ENCODE results near the gene BLM. TPM values are rescaled to one million over a fixed set of nuclear protein-coding genes. Genes with fewer than 3 reads are reported as not detected.

BLM gene
- total and polyA plus RNA-seq, 2 of the 8 experiments (the other 6 are each of a cell fraction or from before 2014, with no cell fraction given): 15.2 to 46.7 TPM

- H2AFZ ChIP-seq (ENCODE audit: low read length): no peak overlapping the region
- CTCF ChIA-PET (ENCODE audit: partially characterized antibody): interaction anchor here (1.0 to 10.9 kb wide), 6 partner anchors 11 to 104 kb away, joined by 3 to 54 read pairs (median 4); partner anchors contain the start of gene FES
- no peaks in the 10 kb centered on the region for H3K9me3 ChIP-seq (ENCODE audit: insufficient read depth in 2 of 2, low read depth in 1 of 2, low read length in 1 of 2)
- no peak overlapping the region for H3K23ac ChIP-seq (ENCODE audit: insufficient read length)
- H3K4me1 ChIP-seq (replicated peaks in 1 of 4; ENCODE audit: control insufficient read depth in 3 of 4, insufficient read depth in 4 of 4, low read length in 3 of 4): no peaks in the 10 kb centered on the region; a peak in 1 of 7 replicates
- H3K4me2 ChIP-seq (ENCODE audit: insufficient read depth in 1 of 2, low read depth in 2 of 2, low read length in 2 of 2): no peak overlapping the region
- H3K79me2 ChIP-seq (ENCODE audit: control insufficient read depth in 1 of 2, insufficient read depth in 2 of 2, low read length in 2 of 2): no peaks in the 10 kb centered on the region
- no peak overlapping the region for H2AK5ac ChIP-seq (ENCODE audit: low read depth, low read length)
- TF ChIP-seq SAP30 (IDR thresholded peaks at IDR 0.05; ENCODE audit: insufficient read depth, insufficient replicate concordance, low read length) (no peak), TAF1 (IDR thresholded peaks at IDR 0.05; ENCODE audit: low read depth, low read length) (no peak)
- no peak overlapping the region for H2BK120ac ChIP-seq (replicated peaks; ENCODE audit: low read depth, low read length)
- 94% methylated on average over 5 of the region's 6 CpGs; no CpG with 5 or more reads in 1 of the 2 experiments for WGBS, 2 experiments (ENCODE audit: extremely low coverage in 1 of 2, insufficient coverage in 1 of 2, insufficient read length in 1 of 2, insufficient replicate concordance in 2 of 2, low coverage in 1 of 2, low lambda C conversion rate in 2 of 2, missing lambda C conversion rate in 1 of 2)
- H3K14ac ChIP-seq (ENCODE audit: insufficient read length): no peak overlapping the region
- no peaks in the 10 kb centered on the region for H3K36me3 ChIP-seq (ENCODE audit: control insufficient read depth in 2 of 4, insufficient read depth in 4 of 4, low read length in 3 of 4)
- no peak overlapping the region for H2BK15ac ChIP-seq (ENCODE audit: low read length)
- no peak overlapping the region for H2BK12ac ChIP-seq (ENCODE audit: low read depth, low read length)
- no peaks in the 10 kb centered on the region for H3K23me2 ChIP-seq (ENCODE audit: low read depth, low read length)
- H2BK20ac ChIP-seq (ENCODE audit: low read length): no peak overlapping the region
- H2BK5ac ChIP-seq (ENCODE audit: low read depth, low read length): no peak overlapping the region
- no peaks in the 10 kb centered on the region; a peak in 1 of 7 replicates for H3K27me3 ChIP-seq (replicated peaks in 1 of 4; ENCODE audit: control insufficient read depth in 3 of 4, extremely low read depth in 1 of 4, insufficient read depth in 3 of 4, low read length in 3 of 4)
- no peak overlapping the region for H3K9ac ChIP-seq (replicated peaks in 1 of 4; ENCODE audit: extremely low read depth in 1 of 4, low read depth in 3 of 4, low read length in 3 of 4)
- H4K5ac ChIP-seq (ENCODE audit: insufficient read length, low read depth, low read length): no peak overlapping the region
- H3K18ac ChIP-seq (ENCODE audit: extremely low read depth, low read length): no peak overlapping the region
- H3K27ac ChIP-seq (ENCODE audit: low read depth, low read length): no peak overlapping the region
- H3K4ac ChIP-seq (replicated peaks; ENCODE audit: insufficient read length, low read depth, low read length): no peak overlapping the region
- no peak for FAIRE-seq
- POLR2A ChIA-PET (ENCODE audit: partially characterized antibody): no interaction called here
- no peaks in the 10 kb centered on the region for H4K20me1 ChIP-seq (replicated peaks in 1 of 2; ENCODE audit: control insufficient read depth in 1 of 2, insufficient read depth in 2 of 2, low read length in 2 of 2)
- no peak overlapping the region for H4K8ac ChIP-seq (ENCODE audit: extremely low read depth, insufficient read depth, low read length)
- H3K4me3 ChIP-seq (ENCODE audit: extremely low read depth in 1 of 4, insufficient read depth in 2 of 4, low read depth in 3 of 4, low read length in 4 of 4): no peak overlapping the region
- no peak for DNase-seq (ENCODE audit: low read depth in 1 of 2, low spot score in 2 of 2)
- H4K91ac ChIP-seq (replicated peaks; ENCODE audit: insufficient read length, low read length): no peak overlapping the region
- H3K79me1 ChIP-seq (ENCODE audit: low read depth, low read length): no peaks in the 10 kb centered on the region
- H3K56ac ChIP-seq (replicated peaks; ENCODE audit: insufficient read length, low read depth, low read length): no peak overlapping the region
Observed at GRCh38 chr15:90829126-90829525, 112.0 kb downstream of the BLM start.

Data from H1 (cell line).